ENCODE data around the gene FAM107B. TPM values are rescaled to one million over a fixed set of nuclear protein-coding genes. Genes with fewer than 3 reads are reported as not detected.

FAM107B gene
- total and polyA plus RNA-seq, 7 experiments from 2014 or later = 167 to 236 (median 211) TPM

GRCh38 chr10:14486777-14487487, 287.8 kb downstream of the FAM107B start:
- intact Hi-C loops (cut with micrococcal nuclease) = no loop called here
- H3K4me3 Mint-ChIP-seq = no peak overlapping the region
- POLR2A ChIA-PET = no interaction called here

GRCh38 chr10:14485986-14486385, 288.7 kb downstream of the FAM107B start:
- no peak overlapping the region for H3K27ac Mint-ChIP-seq
- Histone ChIP-seq H3K4me3 (ENCODE audit: low read length) (no peak overlapping the region), H3K27ac (ENCODE audit: low read depth, low read length) (no peak overlapping the region), H3K27me3 (ENCODE audit: control insufficient read depth in 2 of 2, insufficient read depth in 2 of 2, low read length in 2 of 2) (no peaks in the 10 kb centered on the region), H3K4me1 (ENCODE audit: control insufficient read depth in 2 of 2, insufficient read depth in 2 of 2, low read length in 2 of 2) (no peaks in the 10 kb centered on the region), H3K9me3 (ENCODE audit: control insufficient read depth in 2 of 3, low read length in 3 of 3) (no peaks in the 10 kb centered on the region), H3K36me3 (ENCODE audit: control insufficient read depth in 2 of 3, insufficient read depth in 3 of 3, low read length in 3 of 3) (no peaks in the 10 kb centered on the region)
- ATAC-seq (no peak), DNase-seq (no peak)
- no peak overlapping the region for H3K4me3 Mint-ChIP-seq
- H3K27me3 Mint-ChIP-seq = peaks cover 21 to 49% (median 37%) of the 10 kb centered on the region in 5 donors
- no peaks in the 10 kb centered on the region for H3K4me1 Mint-ChIP-seq
- CTCF ChIA-PET = no interaction called here
- intact Hi-C loops (cut with micrococcal nuclease) = no loop called here
- peaks cover 0 to 15% (median 7%) of the 10 kb centered on the region in 5 donors for H3K36me3 Mint-ChIP-seq
- POLR2A ChIA-PET = no interaction called here
- peaks cover 0 to 21% (median 7%) of the 10 kb centered on the region in 11 donors for H3K9me3 Mint-ChIP-seq

More at GRCh38 chr10:14486777-14487487, 287.8 kb downstream of the FAM107B start:
- Histone ChIP-seq H3K4me3 (ENCODE audit: low read length) (no peak overlapping the region), H3K27ac (ENCODE audit: low read depth, low read length) (no peak overlapping the region), H3K27me3 (ENCODE audit: control insufficient read depth in 2 of 2, insufficient read depth in 2 of 2, low read length in 2 of 2) (no peaks in the 10 kb centered on the region), H3K9me3 (ENCODE audit: control insufficient read depth in 2 of 3, low read length in 3 of 3) (no peaks in the 10 kb centered on the region), H3K4me1 (ENCODE audit: control insufficient read depth in 2 of 2, insufficient read depth in 2 of 2, low read length in 2 of 2) (no peaks in the 10 kb centered on the region), H3K36me3 (ENCODE audit: control insufficient read depth in 2 of 3, insufficient read depth in 3 of 3, low read length in 3 of 3) (no peaks in the 10 kb centered on the region)
- Mint-ChIP-seq H3K36me3 (peaks cover 0 to 15% (median 7%) of the 10 kb centered on the region in 5 donors), H3K9me3 (peaks cover 0 to 21% (median 7%) of the 10 kb centered on the region in 11 donors), H3K27ac (no peak overlapping the region), H3K27me3 (peaks cover 21 to 50% (median 37%) of the 10 kb centered on the region in 5 donors), H3K4me1 (peaks cover 0 to 3% (median 0%) of the 10 kb centered on the region in 7 donors)
- DNase-seq (no peak), ATAC-seq (no peak)
- CTCF ChIA-PET = interaction anchor here (0.8 kb wide), 1 partner anchor 12 kb away, joined by 3 read pairs; no protein-coding TSS in a partner anchor

GRCh38 chr10:14483417-14483816, 291.3 kb downstream of the FAM107B start:
- Mint-ChIP-seq H3K27me3 (peaks cover 21 to 41% (median 30%) of the 10 kb centered on the region in 5 donors), H3K4me3 (peak overlapping the region in 1 of 10 donors; percentile 24), H3K27ac (no peak overlapping the region), H3K9me3 (peaks cover 0 to 21% (median 7%) of the 10 kb centered on the region in 11 donors), H3K4me1 (no peaks in the 10 kb centered on the region), H3K36me3 (peaks cover 0 to 15% (median 7%) of the 10 kb centered on the region in 5 donors)
- no peaks in the 10 kb centered on the region for H3K36me3 ChIP-seq (ENCODE audit: control insufficient read depth in 2 of 3, insufficient read depth in 3 of 3, low read length in 3 of 3)
- ChIA-PET CTCF (no interaction called here), POLR2A (no interaction called here)
- H3K4me1 ChIP-seq (ENCODE audit: control insufficient read depth in 2 of 2, insufficient read depth in 2 of 2, low read length in 2 of 2) = no peaks in the 10 kb centered on the region
- ATAC-seq (no peak), DNase-seq (no peak)
- intact Hi-C loops (cut with micrococcal nuclease) = no loop called here
- H3K27me3 ChIP-seq (ENCODE audit: control insufficient read depth in 2 of 2, insufficient read depth in 2 of 2, low read length in 2 of 2) = no peaks in the 10 kb centered on the region
- H3K27ac ChIP-seq (ENCODE audit: low read depth, low read length) = no peak overlapping the region
- no peaks in the 10 kb centered on the region for H3K9me3 ChIP-seq (ENCODE audit: control insufficient read depth in 2 of 3, low read length in 3 of 3)
- no peak overlapping the region for H3K4me3 ChIP-seq (ENCODE audit: low read length)

- DNase-seq (no peak), ATAC-seq (no peak)
- ChIA-PET POLR2A (no interaction called here), CTCF (interaction anchor here (0.6 kb wide), 2 partner anchors 99 to 132 kb away, joined by 3 to 4 read pairs; no protein-coding TSS in a partner anchor)
- intact Hi-C loops (cut with micrococcal nuclease) = no loop called here
- no peak overlapping the region for H3K27ac Mint-ChIP-seq
- H3K27me3 Mint-ChIP-seq = peaks cover 14 to 45% (median 26%) of the 10 kb centered on the region in 5 donors
- Histone ChIP-seq H3K27ac (ENCODE audit: low read depth, low read length) (no peak overlapping the region), H3K4me1 (ENCODE audit: control insufficient read depth in 2 of 2, insufficient read depth in 2 of 2, low read length in 2 of 2) (no peaks in the 10 kb centered on the region), H3K27me3 (ENCODE audit: control insufficient read depth in 2 of 2, insufficient read depth in 2 of 2, low read length in 2 of 2) (no peaks in the 10 kb centered on the region), H3K4me3 (ENCODE audit: low read length) (no peak overlapping the region), H3K36me3 (ENCODE audit: control insufficient read depth in 2 of 3, insufficient read depth in 3 of 3, low read length in 3 of 3) (no peaks in the 10 kb centered on the region), H3K9me3 (ENCODE audit: control insufficient read depth in 2 of 3, low read length in 3 of 3) (no peaks in the 10 kb centered on the region)
- no peaks in the 10 kb centered on the region for H3K4me1 Mint-ChIP-seq
- H3K36me3 Mint-ChIP-seq = peaks cover 0 to 15% (median 7%) of the 10 kb centered on the region in 5 donors
- H3K4me3 Mint-ChIP-seq = no peak overlapping the region
- peaks cover 0 to 21% (median 7%) of the 10 kb centered on the region in 11 donors for H3K9me3 Mint-ChIP-seq
These were observed 292.9 kb downstream of the FAM107B start for GRCh38 chr10:14481752-14482151.

- Mint-ChIP-seq H3K4me1 (no peaks in the 10 kb centered on the region), H3K36me3 (peaks cover 0 to 15% (median 7%) of the 10 kb centered on the region in 5 donors), H3K27me3 (peaks cover 12 to 48% (median 23%) of the 10 kb centered on the region in 5 donors), H3K27ac (no peak overlapping the region), H3K4me3 (no peak overlapping the region), H3K9me3 (peaks cover 0 to 21% (median 7%) of the 10 kb centered on the region in 11 donors)
- Histone ChIP-seq H3K27ac (ENCODE audit: low read depth, low read length) (no peak overlapping the region), H3K4me1 (ENCODE audit: control insufficient read depth in 2 of 2, insufficient read depth in 2 of 2, low read length in 2 of 2) (no peaks in the 10 kb centered on the region), H3K4me3 (ENCODE audit: low read length) (no peak overlapping the region), H3K27me3 (ENCODE audit: control insufficient read depth in 2 of 2, insufficient read depth in 2 of 2, low read length in 2 of 2) (no peaks in the 10 kb centered on the region), H3K9me3 (ENCODE audit: control insufficient read depth in 2 of 3, low read length in 3 of 3) (no peaks in the 10 kb centered on the region), H3K36me3 (ENCODE audit: control insufficient read depth in 2 of 3, insufficient read depth in 3 of 3, low read length in 3 of 3) (no peaks in the 10 kb centered on the region)
- CTCF ChIA-PET = interaction anchor here (0.6 kb wide), 1 partner anchor 133 kb away, joined by 3 read pairs; no protein-coding TSS in a partner anchor
- ATAC-seq = no peak
- POLR2A ChIA-PET = no interaction called here
- intact Hi-C loops (cut with micrococcal nuclease) = no loop called here
- DNase-seq = no peak
These were observed 293.7 kb downstream of the FAM107B start for GRCh38 chr10:14481014-14481413.

- H3K9me3 ChIP-seq (ENCODE audit: control insufficient read depth in 2 of 3, low read length in 3 of 3) = no peaks in the 10 kb centered on the region
- Mint-ChIP-seq H3K4me1 (no peaks in the 10 kb centered on the region), H3K27me3 (peaks cover 6 to 46% (median 16%) of the 10 kb centered on the region in 5 donors), H3K9me3 (peaks cover 0 to 7% (median 1%) of the 10 kb centered on the region in 11 donors), H3K27ac (no peak overlapping the region), H3K4me3 (no peak overlapping the region), H3K36me3 (peaks cover 0 to 6% (median 4%) of the 10 kb centered on the region in 5 donors)
- H3K27me3 ChIP-seq (ENCODE audit: control insufficient read depth in 2 of 2, insufficient read depth in 2 of 2, low read length in 2 of 2) = no peaks in the 10 kb centered on the region
- no peaks in the 10 kb centered on the region for H3K4me1 ChIP-seq (ENCODE audit: control insufficient read depth in 2 of 2, insufficient read depth in 2 of 2, low read length in 2 of 2)
- no peak overlapping the region for H3K27ac ChIP-seq (ENCODE audit: low read depth, low read length)
- no peak overlapping the region for H3K4me3 ChIP-seq (ENCODE audit: low read length)
- POLR2A ChIA-PET = no interaction called here
- CTCF ChIA-PET = no interaction called here
- DNase-seq (no peak), ATAC-seq (no peak)
- H3K36me3 ChIP-seq (ENCODE audit: control insufficient read depth in 2 of 3, insufficient read depth in 3 of 3, low read length in 3 of 3) = no peaks in the 10 kb centered on the region
- intact Hi-C loops (cut with micrococcal nuclease) = loop anchor here in 1 of 2 donors (1.0 kb wide), 1 partner anchor 281 kb away; no protein-coding TSS in a partner anchor
These were observed 296.1 kb downstream of the FAM107B start for GRCh38 chr10:14478604-14479003.
